Measurements from ENCODE around the gene POU2F3. TPM values are rescaled to one million over a fixed set of nuclear protein-coding genes. Genes with fewer than 3 reads are reported as not detected.
"Not testable (repeated sequence)": the region's sequence is repeated elsewhere in the genome, so short reads cannot be mapped to it uniquely, and the experiment has no call there.

The POU2F3 gene
- total RNA-seq, 4 donors from 2014 or later: 0.22 TPM; not detected in 3

DNA sequence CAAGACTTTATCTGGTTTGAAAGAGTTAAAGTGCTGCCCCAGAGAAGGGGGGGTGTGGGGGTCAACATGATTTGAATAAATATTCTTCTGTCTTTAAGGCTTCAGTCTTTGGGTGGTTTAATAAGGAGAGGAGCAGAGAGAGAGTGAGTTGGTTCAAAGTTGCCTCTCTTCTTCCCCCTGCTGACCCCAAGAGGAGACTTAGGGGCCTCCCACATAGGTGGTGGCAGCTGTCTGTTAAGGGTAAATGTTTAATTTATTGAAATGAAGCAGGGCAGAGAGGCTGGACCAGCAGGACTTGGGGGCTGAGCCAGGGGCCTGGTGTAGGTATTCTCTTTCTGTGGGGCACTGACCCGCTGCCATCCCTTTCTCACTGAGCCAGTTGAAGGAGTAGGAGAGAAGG is 5.5 kb downstream of the POU2F3 start:
- no peaks in the 10 kb centered on the region for H3K9me3 ChIP-seq
- WGBS, 2 donors: 88 to 95% methylated on average over 1 of the region's 1 CpG
- H3K4me1 ChIP-seq: peaks cover 0 to under 1% (median 0%) of the 10 kb centered on the region in 4 donors
- H3K4me3 ChIP-seq: no peak overlapping the region
- no peaks in the 10 kb centered on the region for H3K36me3 ChIP-seq
- DNase-seq (ENCODE audit: low spot score in 2 of 2): no peak
- peaks cover 0 to 42% of the 10 kb centered on the region in 2 donors for H3K27me3 ChIP-seq
- no peak for TF ChIP-seq EP300 (IDR thresholded peaks at IDR 0.05)
- no peak overlapping the region for H3K27ac ChIP-seq

DNA sequence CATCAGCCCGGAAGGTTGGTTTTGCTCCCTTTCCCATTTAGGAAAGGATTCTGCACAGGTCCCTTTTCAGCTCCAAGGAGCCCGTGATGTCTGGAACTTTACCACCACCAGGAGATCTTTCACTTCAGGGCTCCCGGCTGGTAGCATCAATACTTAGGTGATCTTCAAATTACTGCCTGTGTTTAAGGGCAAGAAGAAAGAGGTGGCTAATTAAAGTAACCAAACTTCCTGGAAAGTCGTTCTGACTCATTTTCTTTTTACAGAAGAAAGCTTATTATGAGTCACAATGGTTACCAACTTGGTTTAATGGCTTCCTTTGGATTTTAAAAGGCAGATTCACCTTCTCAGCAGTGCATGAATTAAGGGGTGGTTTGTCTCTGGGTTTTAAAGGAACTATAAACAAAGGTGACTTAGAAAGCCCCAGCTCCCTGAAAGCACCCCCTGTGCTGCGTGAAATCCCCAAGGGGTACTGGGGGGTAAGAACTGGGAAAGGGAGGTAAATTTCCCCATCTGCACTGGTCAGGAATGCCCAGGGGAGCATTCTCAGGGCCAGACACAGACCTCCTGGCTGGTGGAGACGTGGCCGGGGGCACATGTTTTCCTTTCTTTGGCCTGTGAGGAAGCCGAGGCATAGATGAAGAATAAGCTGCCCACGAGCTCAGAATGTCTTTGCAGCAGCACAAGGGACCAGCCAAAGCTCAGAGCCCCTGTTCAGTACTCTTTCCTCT is 8.8 kb downstream of the POU2F3 start:
- Histone ChIP-seq H3K36me3 (no peaks in the 10 kb centered on the region), H3K9me3 (no peaks in the 10 kb centered on the region), H3K27me3 (peaks cover 0 to 17% of the 10 kb centered on the region in 2 donors), H3K27ac (no peak overlapping the region), H3K4me1 (no peaks in the 10 kb centered on the region), H3K4me3 (no peak overlapping the region)
- DNase-seq (ENCODE audit: low spot score in 2 of 2): no peak
- 44 to 47% methylated on average over 9 of the region's 9 CpGs for WGBS, 2 donors
- TF ChIP-seq EP300 (IDR thresholded peaks at IDR 0.05): no peak
- TF ChIP-seq CTCF (IDR thresholded peaks at IDR 0.05): no peak
- TF ChIP-seq POLR2A (IDR thresholded peaks at IDR 0.05): no peak

GRCh38 chr11:120249279-120250262 is 9.6 kb downstream of the POU2F3 start:
- Histone ChIP-seq H3K36me3 (no peaks in the 10 kb centered on the region), H3K9me3 (no peaks in the 10 kb centered on the region), H3K4me1 (no peaks in the 10 kb centered on the region), H3K4me3 (no peak overlapping the region), H3K27me3 (peaks cover 0 to 20% of the 10 kb centered on the region in 2 donors), H3K27ac (no peak overlapping the region)
- TF ChIP-seq POLR2A (IDR thresholded peaks at IDR 0.05): no peak
- TF ChIP-seq CTCF (IDR thresholded peaks at IDR 0.05): no peak
- no peak for TF ChIP-seq EP300 (IDR thresholded peaks at IDR 0.05)
- no peak for DNase-seq (ENCODE audit: low spot score in 2 of 2)
- WGBS, 2 donors: 76 to 83% methylated on average over 8 of the region's 8 CpGs

DNA sequence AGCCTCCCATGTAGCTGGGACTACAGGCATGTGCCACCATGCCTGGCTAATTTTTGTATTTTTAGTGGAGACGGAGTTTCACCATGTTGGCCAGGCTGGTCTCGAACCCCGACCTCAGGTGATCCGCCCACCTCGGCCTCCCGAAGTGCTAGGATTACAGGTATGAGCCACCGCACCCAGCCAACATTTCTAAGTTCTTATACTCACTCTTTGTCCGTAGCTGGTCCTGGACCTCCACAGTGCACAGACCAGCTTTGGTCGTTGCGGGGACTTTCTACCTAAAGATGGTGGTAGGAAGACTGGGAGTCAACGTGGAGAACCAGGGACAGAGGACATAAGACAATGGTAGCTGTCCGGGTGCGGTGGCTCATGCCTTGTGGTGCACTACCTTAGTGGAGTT is 13.4 kb downstream of the POU2F3 start:
- not testable (repeated sequence) for H3K36me3 ChIP-seq; H3K9me3 ChIP-seq; DNase-seq (ENCODE audit: low spot score in 2 of 2); H3K4me3 ChIP-seq; H3K4me1 ChIP-seq; H3K27ac ChIP-seq
- 92 to 94% methylated on average over 13 of the region's 13 CpGs for WGBS, 2 donors
- H3K27me3 ChIP-seq: peaks cover 0 to 55% of the 10 kb centered on the region in 2 donors

DNA sequence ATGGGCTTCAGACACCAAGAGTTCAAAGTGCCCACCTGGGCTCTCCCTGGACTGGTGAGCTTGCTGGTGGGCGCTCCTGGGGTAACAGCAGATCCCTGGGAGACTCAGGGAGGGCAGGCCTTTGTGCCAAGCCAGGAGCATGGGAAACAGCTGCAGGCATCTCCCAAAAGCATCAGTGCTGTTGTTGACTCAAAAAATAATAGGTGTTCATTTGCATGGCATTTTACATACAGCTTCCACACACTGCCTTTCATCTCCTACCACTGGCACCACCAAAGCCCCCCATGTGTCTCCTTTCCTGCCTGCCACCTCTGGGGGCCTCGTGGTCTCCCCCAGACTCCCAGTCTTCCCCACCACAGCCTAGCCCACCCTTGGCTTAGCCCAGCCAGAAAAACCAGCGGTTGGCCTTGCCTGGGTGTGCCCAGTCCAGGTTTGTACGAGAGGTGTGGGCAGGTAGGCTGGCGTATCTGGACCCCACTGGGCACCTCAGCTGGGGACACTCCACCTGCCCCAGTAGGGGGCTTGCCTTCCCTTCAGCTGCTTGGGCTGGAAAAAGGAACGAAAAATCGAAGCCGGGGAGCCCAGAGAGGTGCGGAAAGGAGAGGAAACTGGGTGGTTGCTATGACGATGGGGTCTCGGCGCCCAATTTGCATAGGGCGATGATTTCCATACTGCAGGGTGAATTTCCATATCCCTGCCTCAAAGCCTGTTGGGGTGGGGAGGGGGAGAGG is 15.0 kb downstream of the POU2F3 start:
- no peaks in the 10 kb centered on the region for H3K4me1 ChIP-seq
- H3K27ac ChIP-seq: no peak overlapping the region
- no peak for DNase-seq (ENCODE audit: low spot score in 2 of 2)
- no peak for TF ChIP-seq CTCF (IDR thresholded peaks at IDR 0.05)
- TF ChIP-seq POLR2A (IDR thresholded peaks at IDR 0.05): no peak
- no peak for TF ChIP-seq EP300 (IDR thresholded peaks at IDR 0.05)
- H3K36me3 ChIP-seq: no peaks in the 10 kb centered on the region
- 18 to 21% methylated on average over 13 of the region's 13 CpGs for WGBS, 2 donors
- H3K27me3 ChIP-seq: peaks cover 0 to 48% of the 10 kb centered on the region in 2 donors
- H3K4me3 ChIP-seq: no peak overlapping the region
- H3K9me3 ChIP-seq: no peaks in the 10 kb centered on the region
